Hippocampal formation (tissue), 2 donors: ENCODE data around the gene ASCC2.
"Not testable (repeated sequence)": the region's sequence is repeated elsewhere in the genome, so short reads cannot be mapped to it uniquely, and the experiment has no call there.

Experiments
- DNase-seq, 2 donors: peaks; one replicate each; lab custom pipeline; 2025; lab: John Stamatoyannopoulos, UW

ASCC2 gene, protein sequence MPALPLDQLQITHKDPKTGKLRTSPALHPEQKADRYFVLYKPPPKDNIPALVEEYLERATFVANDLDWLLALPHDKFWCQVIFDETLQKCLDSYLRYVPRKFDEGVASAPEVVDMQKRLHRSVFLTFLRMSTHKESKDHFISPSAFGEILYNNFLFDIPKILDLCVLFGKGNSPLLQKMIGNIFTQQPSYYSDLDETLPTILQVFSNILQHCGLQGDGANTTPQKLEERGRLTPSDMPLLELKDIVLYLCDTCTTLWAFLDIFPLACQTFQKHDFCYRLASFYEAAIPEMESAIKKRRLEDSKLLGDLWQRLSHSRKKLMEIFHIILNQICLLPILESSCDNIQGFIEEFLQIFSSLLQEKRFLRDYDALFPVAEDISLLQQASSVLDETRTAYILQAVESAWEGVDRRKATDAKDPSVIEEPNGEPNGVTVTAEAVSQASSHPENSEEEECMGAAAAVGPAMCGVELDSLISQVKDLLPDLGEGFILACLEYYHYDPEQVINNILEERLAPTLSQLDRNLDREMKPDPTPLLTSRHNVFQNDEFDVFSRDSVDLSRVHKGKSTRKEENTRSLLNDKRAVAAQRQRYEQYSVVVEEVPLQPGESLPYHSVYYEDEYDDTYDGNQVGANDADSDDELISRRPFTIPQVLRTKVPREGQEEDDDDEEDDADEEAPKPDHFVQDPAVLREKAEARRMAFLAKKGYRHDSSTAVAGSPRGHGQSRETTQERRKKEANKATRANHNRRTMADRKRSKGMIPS

DNA sequence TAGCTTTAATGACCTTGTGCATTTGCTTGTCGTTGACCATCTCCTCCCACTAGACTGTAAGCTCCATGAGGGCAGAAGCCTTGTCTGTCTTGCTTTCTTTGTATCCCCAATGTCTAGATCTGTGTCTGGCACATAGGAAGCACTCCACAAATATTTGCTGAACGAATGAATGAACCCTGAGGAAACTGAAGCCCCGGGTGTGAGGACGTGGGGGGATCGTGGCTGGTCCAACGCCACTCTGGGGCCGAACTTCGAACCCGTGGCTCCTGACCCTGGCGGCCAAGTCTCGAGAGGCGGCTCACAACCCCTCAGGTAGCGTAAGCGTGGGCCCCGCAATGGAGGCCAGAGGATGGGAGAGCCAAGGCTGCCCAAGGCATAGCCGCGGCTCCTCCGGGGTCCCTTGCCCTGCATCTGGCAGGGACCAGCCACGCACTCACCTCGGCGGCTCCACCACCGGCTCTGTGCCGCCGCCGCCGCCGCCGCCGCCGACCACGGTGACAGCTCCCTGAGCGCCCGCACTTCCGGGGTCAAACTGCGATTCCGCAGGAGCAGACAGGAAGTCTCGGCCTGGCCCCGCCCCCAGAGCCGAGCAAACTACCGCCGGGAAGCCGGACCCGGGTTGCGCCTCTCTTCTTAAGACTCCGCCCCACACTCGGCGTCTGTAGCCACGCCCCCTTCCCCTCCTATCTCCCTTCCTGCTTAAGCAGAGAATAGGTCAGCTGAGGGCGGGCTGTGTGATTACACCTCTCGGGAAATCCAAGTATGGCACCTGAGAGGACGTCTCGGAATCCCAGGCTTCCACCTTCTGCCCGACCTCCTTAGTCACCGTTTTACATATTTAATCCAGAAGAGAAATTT, at the start of gene ASCC2:
TSS of gene ASCC2 (minus strand) at position 534 of the 858 bp plus-strand sequence. CDS start 5,949 bp downstream, outside the sequence.
- DNase-seq, result peak; percentile 90 to 93

DNA sequence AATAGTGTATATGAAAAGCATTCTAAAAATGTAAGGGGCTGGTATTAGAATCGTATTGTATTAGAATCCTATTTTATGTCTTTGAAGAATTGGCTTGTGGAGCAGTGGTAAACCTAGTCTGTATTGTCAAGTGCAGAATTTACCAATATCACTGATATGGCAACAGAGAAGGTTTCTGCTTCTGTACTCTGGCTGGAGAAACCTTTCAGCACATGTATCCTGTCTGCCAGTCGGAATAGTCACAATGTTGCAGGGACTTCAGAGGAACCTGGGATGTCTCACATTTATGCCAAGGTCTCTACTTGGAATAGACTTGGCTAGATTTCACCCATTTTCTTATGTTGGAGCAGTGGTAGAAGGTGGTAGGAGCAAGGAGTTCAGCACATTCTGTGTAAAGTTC, 49.3 kb upstream of the ASCC2 start:
- DNase-seq, result no peak

DNA sequence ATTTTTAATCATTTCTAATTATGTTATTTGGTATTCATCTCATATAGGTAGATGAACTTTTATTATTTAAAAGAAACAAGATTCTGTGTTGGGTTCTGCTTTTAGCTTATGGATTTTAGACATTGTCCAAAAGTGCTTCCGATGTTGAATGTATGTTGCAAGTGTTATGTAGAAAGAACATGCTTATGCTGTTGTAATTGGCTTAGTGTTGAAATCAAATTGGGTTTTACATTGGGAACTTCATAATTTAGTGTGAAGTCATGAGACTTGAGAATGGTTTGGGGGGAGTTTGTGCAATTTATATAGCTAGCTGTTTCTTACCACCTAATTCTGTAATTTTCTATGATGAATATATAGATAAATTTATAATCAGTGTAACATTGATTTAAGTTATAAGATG, 48.5 kb upstream of the ASCC2 start:
- no peak for DNase-seq

DNA sequence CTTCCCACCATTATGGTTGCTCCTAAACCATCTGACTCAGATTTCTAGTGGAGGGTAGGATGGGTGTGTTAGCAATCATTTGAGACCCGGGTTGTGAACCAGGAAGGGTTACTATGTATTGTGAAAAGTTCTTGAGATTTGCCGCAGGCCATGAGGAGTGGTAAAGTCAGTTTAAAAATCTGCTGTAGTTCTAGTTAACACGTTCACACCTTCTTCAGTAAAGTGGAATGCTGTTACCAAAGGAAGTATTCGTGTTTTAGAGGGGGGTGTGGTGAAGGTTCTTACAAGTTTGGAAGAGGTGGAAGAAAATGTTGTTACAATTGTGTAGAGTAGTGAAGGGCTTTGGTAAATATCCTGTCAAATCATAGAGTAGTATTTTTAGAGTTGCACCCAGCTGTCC, 47.5 kb upstream of the ASCC2 start:
- DNase-seq, result no peak

DNA sequence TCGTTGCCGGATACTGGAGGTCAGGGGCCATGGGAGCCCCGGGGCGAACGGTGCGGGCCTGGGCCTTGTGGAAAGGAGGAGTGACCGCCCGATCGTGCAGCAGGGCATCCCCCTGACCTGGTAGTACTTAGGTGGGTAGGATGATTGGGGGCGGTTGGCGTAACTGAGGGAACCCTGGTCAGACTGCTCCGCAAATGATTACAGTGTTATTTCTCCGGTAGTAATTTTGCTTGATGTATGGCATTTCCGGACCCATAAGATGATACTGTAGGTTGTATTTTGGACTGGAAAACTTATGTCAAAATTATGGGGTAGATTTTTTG, 45.7 kb upstream of the ASCC2 start:
- DNase-seq, result no peak

DNA sequence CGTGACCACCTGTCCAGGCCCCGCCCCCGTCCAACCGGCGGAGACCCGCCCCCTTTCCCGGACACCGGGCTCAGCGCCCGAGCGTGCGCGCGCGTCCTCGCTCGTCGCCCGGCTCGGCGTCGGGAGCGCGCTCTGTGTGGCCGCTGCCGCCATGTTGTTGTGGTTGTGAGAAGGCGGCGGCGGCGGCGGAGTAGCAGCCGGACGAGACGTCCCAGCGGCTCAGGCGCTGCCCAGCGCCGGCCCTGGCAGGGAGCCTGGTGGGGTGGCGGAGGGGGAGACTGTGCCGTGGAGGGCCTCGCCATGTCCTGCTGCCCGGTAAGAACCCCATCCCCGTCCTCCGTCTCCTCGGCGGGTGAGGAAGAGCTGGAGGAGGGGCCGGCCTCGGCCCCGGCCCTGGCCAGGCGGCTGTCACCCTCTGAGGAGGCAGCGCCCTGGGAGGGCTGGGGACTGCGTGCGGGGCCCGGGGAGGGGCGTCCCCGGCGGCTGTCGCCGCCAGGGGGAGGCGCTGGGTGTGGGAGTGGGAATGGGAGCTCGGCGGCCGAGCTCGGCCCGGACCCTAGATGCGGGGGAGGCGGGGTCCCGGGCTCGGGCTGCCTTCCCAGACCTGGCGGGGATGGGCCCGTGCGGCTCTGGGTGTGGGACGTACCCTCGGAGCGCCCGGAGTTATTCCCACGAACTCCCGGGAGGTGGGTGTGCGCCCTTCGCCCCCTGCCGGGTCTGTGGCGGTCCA, 45.1 kb upstream of the ASCC2 start, which contains the start of gene MTMR3:
TSS of gene MTMR3 (plus strand) at position 130 of the 730 bp plus-strand sequence. CDS start 87,886 bp downstream, outside the sequence.
- DNase-seq, result peak; percentile 78 to 88

DNA sequence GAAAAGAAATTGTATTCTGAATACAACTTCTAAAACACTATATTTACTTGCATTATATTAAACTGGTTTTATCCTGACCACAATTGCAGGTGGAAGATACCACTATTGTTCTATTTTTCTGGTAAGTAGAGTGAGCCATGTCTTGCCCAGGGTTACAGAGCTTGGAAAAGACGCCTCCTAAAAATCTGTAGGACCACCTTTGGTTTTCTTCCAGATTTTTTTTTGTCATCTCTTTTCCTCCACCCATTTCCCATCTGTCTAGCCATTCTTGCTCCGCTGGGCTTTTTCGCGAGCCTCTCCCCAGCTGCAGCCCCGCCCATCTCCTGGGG, 44.6 kb upstream of the ASCC2 start:
- no peak for DNase-seq

DNA sequence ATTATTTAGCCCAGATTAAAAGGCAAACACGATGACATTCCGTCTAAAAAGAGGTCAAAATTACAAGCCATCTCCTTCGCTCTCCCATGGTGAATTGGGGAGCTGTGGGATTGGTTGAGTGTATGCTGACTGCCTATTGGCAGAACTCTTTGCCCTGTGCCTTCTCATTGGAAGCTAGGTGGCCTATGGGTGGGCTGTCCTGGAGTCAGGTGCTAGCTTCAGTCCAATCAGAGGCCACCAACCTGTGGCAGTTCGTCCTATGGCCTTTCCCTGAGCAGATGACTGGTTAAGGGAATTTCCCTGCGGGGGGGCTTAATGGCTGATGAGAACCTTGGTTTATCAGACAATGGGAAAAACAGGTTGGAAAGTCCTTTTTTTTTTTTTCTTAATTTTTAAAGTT, 41.7 kb upstream of the ASCC2 start:
- no peak for DNase-seq

DNA sequence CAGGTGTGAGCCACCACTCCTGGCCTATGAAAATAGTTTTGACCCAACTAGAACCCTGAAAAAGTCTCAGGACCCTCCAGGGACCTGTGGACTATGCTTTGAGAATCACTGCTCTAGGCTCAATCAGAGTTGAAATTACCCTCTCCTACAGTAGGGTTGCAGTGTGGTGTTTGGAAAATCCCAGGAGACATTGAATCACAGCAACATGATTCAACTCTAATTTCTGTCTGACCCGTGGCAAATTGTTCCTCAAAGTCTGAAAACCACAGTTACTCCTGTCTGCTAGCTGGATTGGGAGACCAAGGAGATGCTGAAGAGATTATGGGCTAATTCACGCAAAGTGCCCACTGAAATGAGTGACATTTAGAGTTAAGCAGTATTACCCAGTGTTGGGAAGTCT, 39.5 kb upstream of the ASCC2 start:
- no peak for DNase-seq

DNA sequence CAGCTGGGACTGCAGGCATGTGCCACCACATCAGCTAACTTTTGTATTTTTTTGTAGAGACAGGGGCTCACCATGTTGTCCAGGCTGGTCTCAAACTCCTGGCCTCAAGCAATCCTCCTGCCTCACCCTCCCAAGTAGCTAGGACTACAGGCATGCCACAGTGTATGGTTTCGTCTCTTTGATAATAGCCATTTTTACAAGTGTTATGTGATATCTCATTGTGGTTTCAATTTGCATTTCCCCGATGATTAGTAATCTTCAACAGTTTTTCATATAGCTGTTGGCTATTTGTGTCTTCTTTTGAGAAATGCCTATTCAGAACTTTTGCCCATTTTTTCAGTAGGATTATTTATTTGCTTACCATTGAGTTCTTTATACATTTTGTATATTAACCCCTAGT, 35.9 kb upstream of the ASCC2 start:
- no peak for DNase-seq

DNA sequence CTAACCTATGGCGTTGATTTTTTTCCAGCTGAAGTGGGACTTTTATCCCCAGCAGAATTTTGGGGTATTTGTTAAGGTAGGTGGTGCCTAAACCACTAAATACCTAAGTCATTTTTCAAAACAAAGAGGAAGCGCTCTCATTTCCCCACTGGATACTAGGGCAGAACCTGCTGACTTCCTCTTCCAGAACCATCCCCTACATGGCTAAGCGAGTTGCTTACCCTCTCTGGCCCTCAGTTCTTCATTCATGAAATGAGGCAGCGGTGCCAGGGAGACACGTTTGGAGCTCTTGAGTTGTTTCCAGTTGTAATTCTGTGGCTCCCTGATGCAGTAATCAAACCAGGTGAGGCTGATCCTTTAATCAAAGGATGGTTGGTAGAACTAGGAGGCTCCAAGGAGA, 34.9 kb upstream of the ASCC2 start:
- no peak for DNase-seq

DNA sequence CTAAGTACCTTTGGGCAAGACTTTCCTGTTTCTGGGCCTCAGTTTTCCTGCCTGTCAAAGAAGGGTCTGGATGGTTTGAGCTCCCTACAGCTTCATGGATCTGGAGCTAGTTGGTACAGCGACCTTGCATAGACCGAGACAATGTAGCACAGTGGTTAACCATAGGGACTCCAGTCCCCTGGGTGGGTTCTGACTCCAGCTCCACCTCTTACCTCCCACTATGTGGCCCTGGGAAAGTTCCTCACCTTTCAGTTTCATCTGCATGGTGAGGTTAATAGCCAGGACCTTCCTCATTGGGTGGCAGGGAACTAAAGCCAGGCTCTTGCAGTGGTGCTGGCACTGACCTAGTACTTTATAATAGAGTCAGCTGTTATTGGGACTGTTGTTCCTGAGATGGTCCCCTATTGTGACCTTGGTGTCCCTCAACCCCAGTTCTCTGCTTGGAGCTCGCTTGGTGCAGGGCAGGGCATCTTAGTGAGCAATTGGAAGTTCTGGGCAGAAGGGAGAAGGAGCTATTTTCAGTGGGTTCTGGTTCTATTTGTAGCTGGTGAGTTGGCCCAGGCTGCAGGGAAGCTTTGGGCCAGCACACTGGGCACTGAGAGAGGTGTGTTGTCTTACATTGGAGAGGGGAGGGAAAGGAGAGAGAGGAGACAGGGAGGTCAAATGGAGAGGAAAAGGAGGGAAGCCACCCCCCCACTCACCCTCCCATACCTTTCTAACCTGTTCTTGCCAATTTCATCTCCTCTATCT, 34.2 kb upstream of the ASCC2 start:
- DNase-seq, result no peak

DNA sequence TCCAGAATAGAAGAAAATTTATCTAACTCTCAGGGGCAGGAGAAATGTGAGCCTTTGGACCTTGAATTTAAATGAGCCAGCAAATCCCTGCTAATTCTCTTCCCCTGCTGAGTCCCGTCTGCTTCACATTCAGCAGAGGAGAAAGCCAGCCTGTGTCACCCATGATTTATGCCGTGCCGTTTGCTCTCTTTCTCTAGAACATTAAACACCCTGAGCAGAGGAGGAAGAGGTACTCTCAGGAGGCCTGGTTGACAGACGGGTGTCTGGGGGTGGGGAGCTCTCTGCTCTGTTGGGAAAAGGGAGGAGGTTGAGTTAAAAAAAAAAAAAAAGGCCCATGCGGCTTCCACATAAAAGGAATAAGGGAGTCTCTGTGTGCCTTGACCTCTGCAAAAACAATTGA, 33.6 kb upstream of the ASCC2 start:
- peak in 1 of 2 donors; percentile 9 for DNase-seq

DNA sequence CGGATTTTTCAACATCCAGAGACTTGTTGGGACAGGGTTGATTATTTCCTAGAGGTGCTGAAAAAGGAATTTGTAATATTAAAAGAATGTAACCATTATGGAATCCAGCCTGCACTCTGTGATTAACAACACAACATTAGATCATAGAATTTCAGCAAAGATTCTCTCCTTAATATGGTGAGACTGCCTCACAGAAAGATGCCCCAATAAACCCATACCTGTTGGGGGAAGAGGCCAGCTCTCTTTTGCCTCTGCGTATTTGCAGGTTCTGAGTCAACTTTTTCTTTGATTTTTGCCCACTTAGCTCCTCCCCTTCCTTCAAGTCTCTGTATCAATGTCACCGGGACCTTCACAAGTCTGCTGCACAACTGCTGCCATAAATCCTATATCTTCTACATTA, 32.5 kb upstream of the ASCC2 start:
- no peak for DNase-seq

DNA sequence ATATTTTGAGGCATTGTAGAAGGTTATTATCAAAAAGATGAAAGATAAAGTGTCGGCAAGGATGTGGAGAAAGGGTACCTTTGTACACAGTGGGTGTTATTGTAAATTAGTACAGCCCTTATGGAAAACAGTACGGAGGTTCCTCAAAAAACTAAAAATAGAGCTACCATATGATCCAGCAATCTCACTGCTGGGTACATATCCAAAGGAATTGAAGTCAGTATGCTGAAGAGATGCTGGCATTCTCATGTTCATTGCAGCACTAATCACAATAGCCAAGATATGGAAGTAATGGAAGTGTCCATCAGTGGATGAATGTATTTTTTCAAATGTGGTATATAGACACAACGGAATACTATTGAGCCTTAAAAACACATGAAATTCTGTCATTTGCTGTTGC, 29.8 kb upstream of the ASCC2 start:
- no peak for DNase-seq

DNA sequence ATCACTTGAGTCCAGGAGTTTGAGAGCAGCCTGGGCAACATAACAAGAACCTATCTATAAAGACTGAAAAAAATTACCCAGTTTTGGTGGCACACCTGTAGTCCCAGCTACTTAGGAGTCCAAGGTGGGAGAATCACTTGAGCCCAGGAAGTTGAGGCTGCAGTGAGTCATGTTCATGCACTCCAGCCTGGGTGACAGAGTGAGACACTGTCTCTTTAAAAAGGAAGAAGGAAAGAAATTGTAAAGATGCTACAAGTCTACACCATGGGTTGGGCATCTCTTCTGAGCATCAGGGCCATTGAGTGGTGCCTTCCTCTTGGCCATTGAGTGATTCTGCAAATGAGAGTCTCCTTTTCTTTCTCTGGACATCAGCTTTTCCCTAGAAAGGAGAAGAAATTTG, 29.2 kb upstream of the ASCC2 start:
- no peak for DNase-seq

DNA sequence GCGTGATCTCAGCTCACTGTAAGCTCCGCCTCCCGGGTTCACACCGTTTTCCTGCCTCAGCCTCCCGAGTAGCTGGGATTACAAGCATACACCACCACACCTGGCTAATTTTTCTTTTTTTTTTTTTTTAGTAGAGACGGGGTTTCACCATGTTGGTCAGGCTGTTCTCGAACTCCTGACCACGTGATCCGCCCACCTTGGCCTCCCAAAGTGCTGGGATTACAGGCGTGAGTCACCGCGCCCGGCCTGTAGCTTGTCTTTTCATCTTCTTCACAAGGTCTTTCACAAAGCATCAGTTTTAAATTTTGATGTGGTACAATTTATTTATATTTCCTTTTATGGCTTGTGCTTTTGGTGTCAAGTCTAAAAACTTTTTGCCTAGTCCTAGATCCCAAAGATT, 27.5 kb upstream of the ASCC2 start:
- DNase-seq, result not testable (repeated sequence)

DNA sequence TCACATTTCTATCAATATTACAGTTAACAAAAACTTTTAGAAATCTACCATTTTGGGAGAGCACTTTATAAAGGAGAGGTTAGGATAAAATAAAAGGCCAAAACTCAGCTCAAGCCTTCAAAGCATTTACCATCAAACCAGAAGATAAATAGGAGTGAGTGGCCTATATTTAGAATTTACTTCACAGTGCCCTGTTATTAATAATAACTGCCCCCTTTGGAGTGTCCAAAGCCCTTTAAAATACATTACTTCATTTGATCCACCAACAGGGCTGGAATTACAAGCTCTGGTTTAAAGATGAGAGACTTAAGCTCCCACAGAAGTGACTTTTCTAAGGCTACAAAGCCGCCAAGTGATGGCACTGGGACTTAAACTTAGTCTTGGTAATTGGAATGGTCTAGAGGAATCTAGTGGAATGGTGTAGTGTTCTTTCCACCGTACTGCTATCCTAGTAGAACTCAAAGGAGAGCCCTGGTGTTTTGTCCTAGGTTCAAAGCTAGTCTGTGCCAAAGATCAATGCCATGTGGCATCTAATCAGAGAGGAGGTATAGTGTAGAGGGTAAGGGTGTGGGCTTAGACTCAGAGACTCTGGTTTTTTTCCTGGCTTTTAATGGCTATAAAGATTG, 23.7 kb upstream of the ASCC2 start:
- DNase-seq, result no peak

DNA sequence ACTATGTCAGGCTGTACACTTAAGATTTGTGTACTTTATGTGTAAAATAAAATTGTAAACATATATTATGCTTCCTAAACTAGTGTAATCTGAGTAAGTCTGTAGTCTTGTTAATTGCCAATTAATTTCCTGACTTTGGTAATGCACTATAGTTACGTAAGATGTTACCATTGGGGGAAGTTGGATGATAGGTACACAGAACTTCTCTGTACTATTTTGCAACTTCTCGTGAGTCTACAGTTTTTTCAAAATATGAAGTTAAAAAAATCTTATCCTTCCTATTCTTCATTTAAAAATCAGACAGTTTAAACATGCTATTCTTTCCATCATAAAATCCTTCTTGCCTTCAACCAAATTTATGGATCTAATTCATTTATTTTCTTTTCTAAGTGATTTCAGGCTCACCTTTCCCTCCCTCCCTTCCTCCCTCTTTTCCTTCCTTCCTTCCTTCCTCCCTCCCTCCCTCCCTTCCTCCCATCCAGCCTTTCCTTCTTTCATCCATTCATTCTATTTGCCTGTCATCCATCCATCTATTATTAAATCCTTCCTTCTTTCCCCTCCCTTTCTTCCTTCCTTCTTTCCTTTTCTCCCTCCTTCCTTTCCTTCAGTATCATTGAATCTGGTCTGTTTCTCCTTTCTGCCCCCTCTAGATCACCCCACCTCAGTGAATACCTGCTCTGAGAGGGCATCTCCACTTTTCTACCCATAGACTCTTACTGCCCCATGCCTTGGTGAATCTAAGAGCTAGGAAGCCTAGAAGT, 22.1 kb upstream of the ASCC2 start:
- no peak for DNase-seq

DNA sequence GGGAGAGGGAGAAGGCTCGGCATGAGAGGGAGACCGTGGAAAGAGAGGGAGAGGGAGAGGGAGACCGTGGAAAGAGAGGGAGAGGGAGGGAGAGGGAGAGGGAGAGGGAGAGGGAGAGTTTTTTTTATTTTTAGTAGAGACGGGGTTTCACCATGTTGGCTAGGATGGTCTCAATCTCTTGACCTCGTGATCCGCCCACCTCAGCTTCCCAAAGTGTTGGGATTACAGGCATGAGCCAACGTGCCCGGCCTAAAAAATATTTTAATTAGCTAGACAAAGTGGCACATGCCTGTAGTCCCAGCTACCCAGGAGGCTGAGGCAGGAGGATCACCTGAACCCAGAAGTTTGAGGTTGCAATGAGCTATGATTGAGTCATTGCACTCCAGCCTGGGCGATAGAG, 21.0 kb upstream of the ASCC2 start:
- DNase-seq, result not testable (repeated sequence)
